CD14-positive monocyte (primary cell): ENCODE results near the gene IFNG. TPM values are rescaled to one million over a fixed set of nuclear protein-coding genes. Genes with fewer than 3 reads are reported as not detected.

Experiments
- DNase-seq, 3 donors: peaks; one replicate each; pipeline ENCODE4 v3.0.0-alpha.2; 2011 to 2022
- H2AFZ ChIP-seq: 2 replicates; pipeline ENCODE4 v1.6.0; 2012; ENCODE audit warnings: mild to moderate bottlenecking, low read depth, low read length, inconsistent platforms; ENCODE audit not compliant: insufficient read depth, poor library complexity, severe bottlenecking
- H3K27ac ChIP-seq, 2 donors: 1 replicate in 1 of 2; 2 replicates in 1 of 2; pipeline ENCODE4 v1.5.1; 2012 to 2013; ENCODE audit warnings: low read length in 2 of 2, control low read depth in 1 of 2, inconsistent platforms in 1 of 2, low read depth in 1 of 2, mild to moderate bottlenecking in 1 of 2
- H3K27me3 ChIP-seq, 2 donors: one replicate each; pipeline versions ENCODE4 v1.6.0 to v1.6.1; 2011 to 2013; ENCODE audit warnings: low read length in 2 of 2; ENCODE audit not compliant: control insufficient read depth in 2 of 2, insufficient read depth in 2 of 2
- H3K36me3 ChIP-seq, 2 donors: replicated peaks in 1 of 2; 1 replicate in 1 of 2; 2 replicates in 1 of 2; pipeline versions ENCODE4 v1.5.1 to v1.6.1; 2012 to 2013; ENCODE audit warnings: low read length in 2 of 2, control low read depth in 1 of 2, inconsistent platforms in 1 of 2, mild to moderate bottlenecking in 1 of 2; ENCODE audit not compliant: insufficient read depth in 2 of 2, control insufficient read depth in 1 of 2
- H3K4me1 ChIP-seq, 2 donors: 1 replicate in 1 of 2; 2 replicates in 1 of 2; pipeline versions ENCODE4 v1.5.1 to v1.6.1; 2012 to 2013; ENCODE audit warnings: low read length in 2 of 2, control low read depth in 1 of 2, inconsistent platforms in 1 of 2, mild to moderate bottlenecking in 1 of 2, moderate library complexity in 1 of 2; ENCODE audit not compliant: insufficient read depth in 2 of 2, control insufficient read depth in 1 of 2
- H3K4me2 ChIP-seq: replicated peaks from 2 replicates; pipeline ENCODE3; 2012; ENCODE audit warnings: low read length, moderate library complexity, mild to moderate bottlenecking; ENCODE audit not compliant: poor library complexity, severe bottlenecking; ENCODE audit errors: extremely low read depth
- H3K4me3 ChIP-seq, 3 experiments: fragments of 200-600 bp in 1 of 3; sonication (generic) in 1 of 3; replicated peaks in 1 of 3; 1 replicate in 2 of 3; 2 replicates in 1 of 3; pipeline ENCODE4 v1.5.1; 2011 to 2013; ENCODE audit warnings: low read length in 3 of 3, mild to moderate bottlenecking in 3 of 3, control low read depth in 2 of 3, low read depth in 2 of 3, inconsistent platforms in 1 of 3, moderate library complexity in 1 of 3
- H3K79me2 ChIP-seq: 2 replicates; pipeline ENCODE4 v1.6.0; 2012; ENCODE audit warnings: mild to moderate bottlenecking, control low read depth, inconsistent platforms, low read length, moderate library complexity; ENCODE audit not compliant: insufficient read depth
- H3K9ac ChIP-seq: 2 replicates; pipeline ENCODE4 v1.6.0; 2017; ENCODE audit warnings: low read length, mild to moderate bottlenecking; ENCODE audit not compliant: insufficient read depth, poor library complexity, severe bottlenecking
- H3K9me3 ChIP-seq, 2 donors: replicated peaks in 1 of 2; 1 replicate in 1 of 2; 2 replicates in 1 of 2; pipeline versions ENCODE4 v1.5.1 to v1.6.1; 2012 to 2013; ENCODE audit warnings: low read length in 2 of 2, control low read depth in 1 of 2; ENCODE audit not compliant: control insufficient read depth in 1 of 2, insufficient read depth in 1 of 2
- H4K20me1 ChIP-seq: 2 replicates; pipeline ENCODE4 v1.6.0; 2012; ENCODE audit warnings: mild to moderate bottlenecking, low read length, control low read depth, moderate library complexity; ENCODE audit not compliant: insufficient read depth
- H3K27ac Mint-ChIP-seq, 7 donors: one replicate each; pipeline ENCODE4 v1.8.0; 2020; ENCODE audit warnings: mild to moderate bottlenecking in 7 of 7, mixed read lengths in 7 of 7, moderate library complexity in 6 of 7, inconsistent platforms in 2 of 7
- H3K27me3 Mint-ChIP-seq, 3 donors: one replicate each; pipeline ENCODE4 v1.8.0; 2021 to 2022; ENCODE audit warnings: low read depth in 3 of 3, mild to moderate bottlenecking in 3 of 3, mixed read lengths in 3 of 3, moderate library complexity in 3 of 3, inconsistent platforms in 1 of 3
- H3K36me3 Mint-ChIP-seq, 2 donors: one replicate each; pipeline ENCODE4 v1.8.0; 2020; ENCODE audit warnings: mixed read lengths in 2 of 2, inconsistent platforms in 1 of 2, mild to moderate bottlenecking in 1 of 2
- H3K4me1 Mint-ChIP-seq: one replicate; pipeline ENCODE4 v1.8.0; 2020; ENCODE audit warnings: mild to moderate bottlenecking, mixed read lengths
- H3K4me3 Mint-ChIP-seq, 2 donors: one replicate each; pipeline ENCODE4 v1.8.0; 2020; ENCODE audit warnings: mild to moderate bottlenecking in 2 of 2, mixed read lengths in 2 of 2, moderate library complexity in 1 of 2
- H3K9me3 Mint-ChIP-seq, 7 donors: one replicate each; pipeline ENCODE4 v1.8.0; 2020 to 2022; ENCODE audit warnings: mixed read lengths in 7 of 7, mild to moderate bottlenecking in 6 of 7, moderate library complexity in 6 of 7, inconsistent platforms in 2 of 7
- CTCF ChIP-seq: fragments of 200-600 bp; IDR thresholded peaks from one replicate; pipeline ENCODE4 v1.8.0; 2022; ENCODE audit warnings: antibody characterized with exemption, mild to moderate bottlenecking
- WGBS: methylation state at CpG from one replicate; pipeline ENCODE4 v1.1.5; 2013; ENCODE audit warnings: missing lambda C conversion rate; ENCODE audit not compliant: insufficient coverage; 5-methylcytosine and 5-hydroxymethylcytosine counted together
- intact Hi-C, 2 donors: fragments of 100-400 bp; cut with micrococcal nuclease; formaldehyde crosslinking; loops; one replicate each; pipeline versions ENCODE4 v1.15.0 to v1.15.1; 2023
- polyA plus RNA-seq, 3 donors: library from polyadenylated mRNA; depleted of rRNA in 1 of 3; unstranded in 2 of 3; stranded (reverse) in 1 of 3; fragments of 300-500 nt in 2 of 3; fragments of >200 nt in 1 of 3; fragmentation: Illumina TruSeq in 2 of 3; gene quantifications; 1 replicate in 2 of 3; 2 replicates in 1 of 3; pipeline ENCODE4 v1.2.3, GENCODE V29; 2012 to 2021

IFNG gene
- polyA plus RNA-seq, 3 donors: not detected

DNA sequence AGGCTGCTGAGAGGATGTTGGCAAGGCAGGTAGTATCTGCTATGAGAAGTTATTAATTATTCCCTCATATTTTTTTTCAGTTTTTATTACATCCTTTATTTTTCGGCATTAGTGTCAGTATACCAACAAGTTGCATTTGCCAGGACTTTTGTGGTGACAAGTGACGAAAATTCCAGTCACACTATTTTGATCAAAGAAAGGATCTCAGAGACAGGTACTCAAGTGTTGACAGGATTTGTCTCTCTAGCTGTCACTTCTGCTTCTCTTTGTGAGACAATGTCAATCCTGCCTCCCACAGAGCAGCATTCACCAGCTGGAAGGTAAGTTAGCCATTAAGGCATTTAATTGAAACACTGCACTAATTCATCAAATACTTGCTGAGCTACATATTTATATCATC is 18.0 kb upstream of the IFNG start:
- intact Hi-C loops: no loop called here
- H3K4me1 ChIP-seq: no peaks in the 10 kb centered on the region

GRCh38 chr12:68176257-68176656 is 16.7 kb upstream of the IFNG start:
- Histone ChIP-seq H3K4me2 (no peak overlapping the region), H3K79me2 (no peaks in the 10 kb centered on the region), H2AFZ (no peak overlapping the region), H3K4me1 (no peaks in the 10 kb centered on the region), H3K27ac (no peak overlapping the region), H3K27me3 (no peaks in the 10 kb centered on the region), H4K20me1 (no peaks in the 10 kb centered on the region), H3K9ac (no peak overlapping the region), H3K36me3 (no peaks in the 10 kb centered on the region), H3K9me3 (no peaks in the 10 kb centered on the region), H3K4me3 (no peak overlapping the region)
- Mint-ChIP-seq H3K27ac (no peak overlapping the region), H3K27me3 (peaks cover 2 to 5% (median 3%) of the 10 kb centered on the region in 3 donors), H3K9me3 (peaks cover 0 to 5% (median 2%) of the 10 kb centered on the region in 7 donors), H3K4me3 (no peak overlapping the region), H3K4me1 (no peaks in the 10 kb centered on the region), H3K36me3 (no peaks in the 10 kb centered on the region)
- no peak for TF ChIP-seq CTCF
- DNase-seq: no peak
- intact Hi-C loops: no loop called here

More for the DNA sequence above, 18.0 kb upstream of the IFNG start:
- H4K20me1 ChIP-seq: no peaks in the 10 kb centered on the region
- Mint-ChIP-seq H3K36me3 (no peaks in the 10 kb centered on the region), H3K4me1 (no peaks in the 10 kb centered on the region), H3K27ac (no peak overlapping the region), H3K9me3 (peaks cover 0 to 5% (median 2%) of the 10 kb centered on the region in 7 donors), H3K27me3 (peaks cover 2 to 5% (median 4%) of the 10 kb centered on the region in 3 donors), H3K4me3 (no peak overlapping the region)
- H3K9me3 ChIP-seq: no peaks in the 10 kb centered on the region
- 100% methylated on average over 2 of the region's 2 CpGs for WGBS
- H3K9ac ChIP-seq: no peak overlapping the region
- no peak overlapping the region for H3K4me3 ChIP-seq
- H3K27me3 ChIP-seq: no peaks in the 10 kb centered on the region
- H3K4me2 ChIP-seq: no peak overlapping the region
- no peaks in the 10 kb centered on the region for H3K36me3 ChIP-seq
- DNase-seq: no peak
- H3K79me2 ChIP-seq: no peaks in the 10 kb centered on the region
- no peak overlapping the region for H2AFZ ChIP-seq
- no peak for TF ChIP-seq CTCF
- H3K27ac ChIP-seq: no peak overlapping the region
